CD4-positive, alpha-beta T cell treated with Interleukin-6 at 100 ng/mL for 8 hours (primary cell): Measurements from ENCODE around the gene CAMK1.

ENCODE experiments used
- DNase-seq: peaks from one replicate; pipeline ENCODE4 v3.0.0-alpha.2; 2020; ENCODE audit warnings: mixed read lengths, low spot score

Gene CAMK1

GRCh38 chr3:9710174-9710739 is 59.5 kb downstream of the CAMK1 start:
- no peak for DNase-seq
